PC-9 (cell line): ENCODE data around the gene IL1R2. TPM values are rescaled to one million over a fixed set of nuclear protein-coding genes. Genes with fewer than 3 reads are reported as not detected.

Experiments used
- BruUV-seq: library from RNA; stranded (reverse); fragments of 400-500 nt; replicated peaks from 2 replicates; lab custom pipeline; 2021; lab: Mats Ljungman, UMichigan
- CTCF ChIA-PET: fragments of 300-600 bp; sonication (Branson Sonifier 250); formaldehyde crosslinking; loops from one replicate; lab custom pipeline; 2022; ENCODE audit warnings: antibody characterized with exemption; lab: Charles Lee
- POLR2A ChIA-PET: fragments of 300-600 bp; sonication (Branson Sonifier 250); formaldehyde crosslinking; loops from one replicate; lab custom pipeline; 2022; ENCODE audit warnings: antibody characterized with exemption; ENCODE audit not compliant: unreplicated experiment; lab: Charles Lee
- DNase-seq, 2 experiments: peaks; one replicate each; pipeline versions ENCODE4 v3.0.0 to v3.0.0-alpha.2; 2015 to 2022; ENCODE audit warnings: mixed read lengths in 1 of 2
- H2AFZ ChIP-seq: fragments of 200-600 bp; sonication (generic); 2 replicates; pipeline ENCODE4 v1.8.1; 2017; ENCODE audit warnings: antibody characterized with exemption
- H3F3A ChIP-seq: fragments of 200-600 bp; sonication (generic); 2 replicates; pipeline ENCODE4 v1.8.1; 2017; ENCODE audit warnings: antibody characterized with exemption, mild to moderate bottlenecking, low read depth; ENCODE audit not compliant: insufficient read depth
- H3K27ac ChIP-seq: fragments of 200-600 bp; sonication (generic); 2 replicates; pipeline ENCODE4 v1.6.1; 2016; ENCODE audit warnings: mixed run types
- H3K27me3 ChIP-seq: fragments of 200-600 bp; sonication (generic); 2 replicates; pipeline ENCODE4 v1.6.1; 2016; ENCODE audit warnings: low read depth, mixed run types; ENCODE audit not compliant: insufficient read depth
- H3K36me3 ChIP-seq: fragments of 200-600 bp; sonication (generic); 2 replicates; pipeline ENCODE4 v1.6.1; 2016; ENCODE audit warnings: low read depth, mixed run types
- H3K4me1 ChIP-seq: fragments of 200-600 bp; sonication (generic); replicated peaks from 2 replicates; pipeline ENCODE4 v1.6.1; 2016; ENCODE audit warnings: mixed run types; ENCODE audit not compliant: insufficient read depth
- H3K4me2 ChIP-seq: fragments of 200-600 bp; sonication (generic); 2 replicates; pipeline ENCODE4 v1.6.1; 2017; ENCODE audit warnings: mixed run types
- H3K4me3 ChIP-seq: fragments of 200-600 bp; sonication (generic); 2 replicates; pipeline ENCODE4 v1.6.1; 2016; ENCODE audit warnings: mixed run types
- H3K79me2 ChIP-seq: fragments of 200-600 bp; sonication (generic); 2 replicates; pipeline ENCODE4 v1.6.1; 2017; ENCODE audit warnings: low read depth, mixed run types
- H3K9me2 ChIP-seq: fragments of 200-600 bp; sonication (generic); 2 replicates; pipeline ENCODE4 v1.8.1; 2017; ENCODE audit warnings: mild to moderate bottlenecking; ENCODE audit not compliant: insufficient read depth
- H3K9me3 ChIP-seq: fragments of 200-600 bp; sonication (generic); 2 replicates; pipeline ENCODE4 v1.8.1; 2016; ENCODE audit warnings: low read depth; ENCODE audit not compliant: insufficient read depth
- H4K20me1 ChIP-seq: fragments of 200-600 bp; sonication (generic); 2 replicates; pipeline ENCODE4 v1.8.1; 2017; ENCODE audit not compliant: insufficient read depth
- CTCF ChIP-seq: fragments of 200-600 bp; sonication (generic); conservative IDR thresholded peaks from 2 replicates; pipeline ENCODE4 v1.6.1; 2017; ENCODE audit warnings: mixed run types, antibody characterized with exemption, mild to moderate bottlenecking, moderate library complexity
- EZH2 ChIP-seq: fragments of 200-600 bp; sonication (generic); IDR thresholded peaks from 2 replicates; pipeline ENCODE4 v1.8.0; 2017; ENCODE audit warnings: antibody characterized with exemption, low read depth
- intact Hi-C: fragments of 100-400 bp; cut with micrococcal nuclease; formaldehyde crosslinking; loops from one replicate; pipeline ENCODE4 v1.10.0; 2022; ENCODE audit not compliant: unreplicated experiment
- total RNA-seq: library from RNA; stranded (reverse); gene quantifications from 2 replicates; pipeline ENCODE4 v1.2.3, GENCODE V29; 2021

IL1R2 gene
- total RNA-seq, 1 experiment from 2014 or later: 3.8 TPM

GRCh38 chr2:102074152-102074783 is 82.5 kb downstream of the IL1R2 start:
- intact Hi-C loops: loop anchor here (5.0 kb wide), 1 partner anchor 42 kb away; no protein-coding TSS in a partner anchor
- Histone ChIP-seq H3K4me2 (no peak overlapping the region), H3K36me3 (no peaks in the 10 kb centered on the region), H3K4me1 (no peaks in the 10 kb centered on the region), H4K20me1 (no peaks in the 10 kb centered on the region), H3K27ac (no peak overlapping the region), H3K9me3 (no peaks in the 10 kb centered on the region; the same call in 1 of the 2 replicates), H3K79me2 (no peaks in the 10 kb centered on the region), H3F3A (no peaks in the 10 kb centered on the region; the same call in 1 of the 2 replicates), H3K27me3 (no peaks in the 10 kb centered on the region), H3K4me3 (no peak overlapping the region), H3K9me2 (no peaks in the 10 kb centered on the region), H2AFZ (no peak overlapping the region)
- TF ChIP-seq CTCF: no peak
- no peak for TF ChIP-seq EZH2
- CTCF ChIA-PET: interaction anchor here (0.5 kb wide), 1 partner anchor 12 kb away, joined by 11 read pairs; no protein-coding TSS in a partner anchor
- BruUV-seq: no TSS peak
- POLR2A ChIA-PET: no interaction called here
- DNase-seq: no peak

- Histone ChIP-seq H3K27me3 (no peaks in the 10 kb centered on the region), H2AFZ (no peak overlapping the region), H3K9me2 (no peaks in the 10 kb centered on the region), H3K79me2 (no peaks in the 10 kb centered on the region), H3K36me3 (no peaks in the 10 kb centered on the region), H3K4me2 (no peak overlapping the region), H3K4me1 (no peaks in the 10 kb centered on the region), H3F3A (no peaks in the 10 kb centered on the region; the same call in 1 of the 2 replicates), H3K4me3 (no peak overlapping the region), H3K27ac (no peak overlapping the region), H3K9me3 (no peaks in the 10 kb centered on the region; the same call in 1 of the 2 replicates), H4K20me1 (no peaks in the 10 kb centered on the region)
- intact Hi-C loops: no loop called here
- TF ChIP-seq CTCF (no peak), EZH2 (no peak)
- CTCF ChIA-PET: no interaction called here
- DNase-seq: no peak
- POLR2A ChIA-PET: no interaction called here
- BruUV-seq: no TSS peak
These were observed 83.7 kb downstream of the IL1R2 start for GRCh38 chr2:102075479-102075878.

GRCh38 chr2:102076512-102076911 is 84.8 kb downstream of the IL1R2 start:
- Histone ChIP-seq H3K4me2 (no peak overlapping the region), H3K27ac (no peak overlapping the region), H4K20me1 (no peaks in the 10 kb centered on the region), H3K9me2 (no peaks in the 10 kb centered on the region), H3K79me2 (no peaks in the 10 kb centered on the region), H3K36me3 (no peaks in the 10 kb centered on the region), H2AFZ (no peak overlapping the region), H3K9me3 (no peaks in the 10 kb centered on the region; the same call in 1 of the 2 replicates), H3F3A (no peaks in the 10 kb centered on the region; the same call in 1 of the 2 replicates), H3K4me3 (no peak overlapping the region), H3K4me1 (no peaks in the 10 kb centered on the region), H3K27me3 (no peaks in the 10 kb centered on the region)
- ChIA-PET POLR2A (interaction anchor here (0.7 kb wide), 1 partner anchor 22 kb away, joined by 3 read pairs; no protein-coding TSS in a partner anchor), CTCF (no interaction called here)
- intact Hi-C loops: no loop called here
- BruUV-seq: no TSS peak
- DNase-seq: no peak
- TF ChIP-seq EZH2 (no peak), CTCF (no peak)

Other genes starting within 250 kb of the IL1R2 start
- gene IL1R1, start 150.8 kb downstream of the IL1R2 start, total RNA-seq: 5.0 and 6.5 TPM in 2 replicates
- 1.2 and 1.9 TPM in 2 replicates for gene IL1RL2, start 195.1 kb downstream of the IL1R2 start, total RNA-seq